ENCODE measurements around the gene NYNRIN.

NYNRIN gene

DNA sequence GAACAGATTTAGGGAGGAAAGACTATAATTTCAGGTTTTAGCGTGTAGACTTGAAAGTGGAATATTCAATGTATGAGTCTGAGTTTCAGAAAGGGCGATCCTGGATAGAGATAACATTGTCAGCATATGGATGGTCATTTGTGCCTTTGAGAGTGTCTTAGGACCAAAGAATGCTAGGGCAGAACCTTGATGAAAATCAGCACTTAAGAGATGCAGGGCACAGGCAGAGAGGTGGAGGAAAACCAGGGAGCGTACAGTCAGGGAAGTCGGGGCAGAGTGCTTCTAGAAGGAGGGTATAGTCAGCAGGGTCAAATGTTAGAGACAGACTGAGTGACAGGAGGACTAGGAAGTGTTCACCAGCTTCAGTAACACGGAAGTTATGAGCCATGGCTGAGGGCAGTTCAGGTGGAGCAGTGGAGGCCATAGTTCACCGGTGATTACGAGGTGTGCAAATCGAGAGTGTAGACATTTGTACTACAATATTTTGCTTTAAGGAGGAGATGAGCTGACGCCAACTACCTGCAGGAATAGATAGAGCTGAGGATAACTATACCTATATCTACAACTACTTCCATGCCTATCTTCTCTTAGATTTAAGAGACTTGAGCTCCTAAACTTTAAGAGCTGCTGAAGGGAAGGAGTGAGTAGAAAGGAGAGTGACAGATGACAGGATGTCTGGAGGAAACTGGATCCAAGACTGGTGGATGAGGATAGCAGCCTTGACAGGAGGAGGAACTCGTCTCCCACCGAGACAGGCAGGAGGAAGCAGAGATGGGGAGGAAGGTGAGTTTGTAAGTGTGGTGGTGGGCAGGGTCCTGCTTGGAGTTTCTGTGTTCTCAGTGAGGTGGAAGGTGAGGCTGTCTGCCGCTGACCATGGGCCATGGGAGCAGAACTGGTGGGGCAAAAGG is 24.1 kb downstream of the NYNRIN start:
- no peak for DNase-seq (ENCODE audit: low spot score)
- TF ChIP-seq CTCF (IDR thresholded peaks at IDR 0.05; ENCODE audit: borderline replicate concordance, control extremely low read depth, extremely low read depth, insufficient read depth, missing control alignments) = no peak
- in situ Hi-C loops (cut with MboI; ENCODE audit: low sequenced_read_pairs, unreplicated experiment) = no loop called here

GRCh38 chr14:24425704-24426103 is 26.9 kb downstream of the NYNRIN start:
- TF ChIP-seq CTCF (IDR thresholded peaks at IDR 0.05; ENCODE audit: borderline replicate concordance, control extremely low read depth, extremely low read depth, insufficient read depth, missing control alignments) = no peak
- in situ Hi-C loops (cut with MboI; ENCODE audit: low sequenced_read_pairs, unreplicated experiment) = no loop called here
- DNase-seq (ENCODE audit: low spot score) = no peak

- TF ChIP-seq CTCF (IDR thresholded peaks at IDR 0.05; ENCODE audit: borderline replicate concordance, control extremely low read depth, extremely low read depth, insufficient read depth, missing control alignments) = no peak
- DNase-seq (ENCODE audit: low spot score) = no peak
- in situ Hi-C loops (cut with MboI; ENCODE audit: low sequenced_read_pairs, unreplicated experiment) = no loop called here
Observed at GRCh38 chr14:24426150-24426911, 27.5 kb downstream of the NYNRIN start.

DNA sequence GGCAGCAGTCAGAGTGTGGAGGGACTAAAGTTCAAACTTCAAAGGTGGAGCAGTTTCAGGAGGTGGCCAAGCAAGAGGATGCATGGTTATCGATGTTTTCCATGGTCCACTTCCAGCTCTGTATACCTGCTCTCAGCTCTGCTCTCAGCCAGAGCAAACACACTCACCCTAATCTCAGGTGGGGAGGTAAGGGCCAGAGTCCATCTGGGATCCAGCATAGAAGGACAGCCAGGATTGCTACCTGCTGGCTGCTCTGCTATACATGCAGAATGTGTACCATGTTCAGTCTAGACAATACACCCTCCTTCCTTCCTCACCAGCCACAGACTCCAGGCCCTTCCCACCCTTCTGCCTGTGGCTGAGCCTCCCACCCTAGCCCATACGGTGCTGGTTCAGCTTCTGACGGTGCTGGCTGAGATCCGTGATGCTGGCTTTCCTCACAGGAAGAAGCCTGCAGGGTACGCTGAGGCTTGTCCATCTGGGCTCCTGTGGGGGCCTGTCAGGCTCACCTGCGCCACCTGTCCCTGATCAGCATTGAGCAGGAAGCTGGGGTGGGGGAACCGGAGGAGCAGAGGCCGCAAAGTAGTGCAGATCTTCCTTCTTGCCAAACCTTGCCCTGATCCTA is 28.2 kb downstream of the NYNRIN start:
- TF ChIP-seq CTCF (IDR thresholded peaks at IDR 0.05; ENCODE audit: borderline replicate concordance, control extremely low read depth, extremely low read depth, insufficient read depth, missing control alignments) = no peak
- DNase-seq (ENCODE audit: low spot score) = no peak
- in situ Hi-C loops (cut with MboI; ENCODE audit: low sequenced_read_pairs, unreplicated experiment) = no loop called here

DNA sequence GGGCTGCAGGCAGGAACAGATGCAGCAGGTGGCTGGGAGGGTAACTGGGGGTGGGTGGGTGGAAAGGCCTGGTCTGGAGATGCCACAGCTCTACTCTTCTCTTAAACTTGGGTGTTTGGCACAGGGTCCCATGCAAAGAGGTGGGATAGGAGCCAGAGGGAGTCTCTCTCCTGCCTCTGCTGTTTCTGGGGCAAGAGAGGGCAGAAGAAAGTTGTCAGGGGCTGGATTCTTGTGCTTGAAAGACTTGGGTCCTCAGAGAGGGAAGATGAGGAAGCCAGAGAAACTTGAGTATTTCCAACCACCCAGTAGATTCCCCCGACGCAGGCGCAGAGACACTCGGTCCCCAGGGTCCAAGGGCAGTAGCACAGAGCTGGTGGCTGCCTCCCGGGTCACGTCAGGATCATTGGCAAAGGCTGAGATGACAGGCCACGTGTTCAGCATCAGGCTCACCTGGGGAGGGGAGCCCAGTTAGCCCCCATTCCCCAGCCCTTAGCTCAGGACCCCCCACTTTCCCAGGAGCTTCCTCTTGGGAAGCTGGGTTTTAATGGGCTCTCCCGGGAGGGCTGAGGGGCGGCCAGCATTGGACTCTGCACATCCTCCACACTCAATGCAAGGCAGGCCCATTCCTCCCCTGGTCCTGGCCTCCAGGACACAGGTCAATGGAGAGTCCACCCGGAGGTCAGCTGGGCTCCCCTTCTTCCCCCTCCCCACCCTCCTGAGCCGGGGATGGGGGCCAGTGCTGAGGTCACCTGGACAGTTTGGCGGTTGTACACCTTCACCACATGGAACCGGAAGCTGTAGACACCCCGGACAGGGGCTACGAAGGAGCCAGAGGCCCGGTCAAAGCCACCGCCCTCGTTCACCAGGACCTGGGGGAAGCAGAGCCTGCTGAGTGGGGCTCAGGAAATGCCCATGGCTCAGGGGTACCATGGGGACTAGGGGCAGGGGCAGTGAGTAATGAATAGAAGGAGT is 29.0 kb downstream of the NYNRIN start:
- in situ Hi-C loops (cut with MboI; ENCODE audit: low sequenced_read_pairs, unreplicated experiment) = no loop called here
- DNase-seq (ENCODE audit: low spot score) = no peak
- TF ChIP-seq CTCF (IDR thresholded peaks at IDR 0.05; ENCODE audit: borderline replicate concordance, control extremely low read depth, extremely low read depth, insufficient read depth, missing control alignments) = no peak
